IMR-90 (cell line): ENCODE data around the gene ACKR2. TPM values are rescaled to one million over a fixed set of nuclear protein-coding genes. Genes with fewer than 3 reads are reported as not detected.

Source experiments
- ATAC-seq: fragments of 200-7000 bp; cut with Tn5 transposase; 2 replicates; pipeline ENCODE4 v1.9.1; 2020; ENCODE audit warnings: low read depth, mild to moderate bottlenecking, moderate library complexity
- BruUV-seq: library from RNA; stranded (reverse); fragments of 400-500 nt; replicated peaks from 2 replicates; lab custom pipeline; 2021; lab: Mats Ljungman, UMichigan
- CTCF ChIA-PET: fragments of 300-600 bp; formaldehyde crosslinking; extraction: SDS; loops from one replicate; lab custom pipeline; 2021; ENCODE audit warnings: antibody characterized with exemption; lab: Yijun Ruan, JAX
- POLR2A ChIA-PET: fragments of 300-600 bp; sonication (Branson Sonifier 250); formaldehyde crosslinking; loops from one replicate; lab custom pipeline; 2022; ENCODE audit warnings: antibody characterized with exemption; ENCODE audit not compliant: unreplicated experiment; lab: Charles Lee
- DNase-seq: peaks from one replicate; pipeline ENCODE4 v3.0.0; 2013
- H2AFZ ChIP-seq: replicated peaks from 2 replicates; pipeline ENCODE3; 2013; ENCODE audit warnings: low read length, mild to moderate bottlenecking; ENCODE audit not compliant: poor library complexity
- H2AK5ac ChIP-seq: 2 replicates; pipeline ENCODE4 v1.6.1; 2013; ENCODE audit warnings: low read depth, low read length, inconsistent platforms
- H2AK9ac ChIP-seq: replicated peaks from 2 replicates; pipeline ENCODE3; 2013; ENCODE audit warnings: mild to moderate bottlenecking, low read depth, low read length, moderate library complexity; ENCODE audit not compliant: poor library complexity
- H2BK120ac ChIP-seq: 2 replicates; pipeline ENCODE4 v1.6.1; 2013; ENCODE audit warnings: low read depth, low read length, inconsistent platforms
- H2BK15ac ChIP-seq: 3 replicates; pipeline ENCODE4 v1.6.1; 2013; ENCODE audit warnings: low read depth, low read length, inconsistent platforms
- H2BK20ac ChIP-seq: 2 replicates; pipeline ENCODE4 v1.6.1; 2013; ENCODE audit warnings: low read depth, mild to moderate bottlenecking, inconsistent platforms, low read length, moderate library complexity
- H2BK5ac ChIP-seq: 2 replicates; pipeline ENCODE4 v1.6.1; 2013; ENCODE audit warnings: mild to moderate bottlenecking, low read depth, low read length, inconsistent platforms; ENCODE audit not compliant: poor library complexity, severe bottlenecking
- H3K14ac ChIP-seq: replicated peaks from 2 replicates; pipeline ENCODE4 v1.6.1; 2013; ENCODE audit warnings: low read depth, low read length, inconsistent platforms
- H3K18ac ChIP-seq: 2 replicates; pipeline ENCODE4 v1.6.1; 2013; ENCODE audit warnings: low read depth, low read length, control low read depth
- H3K23ac ChIP-seq: 2 replicates; pipeline ENCODE4 v1.6.1; 2013; ENCODE audit warnings: low read depth, low read length, inconsistent platforms
- H3K27ac ChIP-seq: 2 replicates; pipeline ENCODE4 v1.5.1; 2013; ENCODE audit warnings: mild to moderate bottlenecking, control low read depth, low read length; ENCODE audit not compliant: insufficient read depth
- H3K27me3 ChIP-seq: 2 replicates; pipeline ENCODE4 v1.6.1; 2013; ENCODE audit warnings: low read length; ENCODE audit not compliant: control insufficient read depth, insufficient read depth
- H3K36me3 ChIP-seq: 2 replicates; pipeline ENCODE4 v1.6.1; 2013; ENCODE audit warnings: low read length, mixed read lengths; ENCODE audit not compliant: control insufficient read depth, insufficient read depth
- H3K4ac ChIP-seq: 2 replicates; pipeline ENCODE4 v1.6.1; 2013; ENCODE audit warnings: low read depth, low read length, inconsistent platforms
- H3K4me1 ChIP-seq: 2 replicates; pipeline ENCODE4 v1.6.1; 2013; ENCODE audit warnings: low read length, mixed read lengths; ENCODE audit not compliant: control insufficient read depth, insufficient read depth
- H3K4me2 ChIP-seq: 2 replicates; pipeline ENCODE4 v1.6.1; 2013; ENCODE audit warnings: low read depth, mild to moderate bottlenecking, control low read depth, low read length, moderate library complexity
- H3K4me3 ChIP-seq: 2 replicates; pipeline ENCODE4 v1.5.1; 2013; ENCODE audit warnings: low read depth, mild to moderate bottlenecking, control low read depth, low read length, moderate library complexity; ENCODE audit not compliant: insufficient read depth
- H3K56ac ChIP-seq: 2 replicates; pipeline ENCODE4 v1.6.1; 2013; ENCODE audit warnings: low read length, inconsistent platforms; ENCODE audit not compliant: insufficient read depth; ENCODE audit errors: extremely low read depth
- H3K79me1 ChIP-seq, 2 experiments: 2 replicates each; pipeline ENCODE4 v1.6.1; 2013; ENCODE audit warnings: low read length in 2 of 2, inconsistent platforms in 1 of 2, low read depth in 1 of 2
- H3K9ac ChIP-seq: 2 replicates; pipeline ENCODE4 v1.6.1; 2013; ENCODE audit warnings: low read depth, low read length, control low read depth
- H3K9me1 ChIP-seq: 2 replicates; pipeline ENCODE4 v1.6.1; 2013; ENCODE audit warnings: low read length, inconsistent platforms; ENCODE audit not compliant: insufficient read depth
- H3K9me3 ChIP-seq: 2 replicates; pipeline ENCODE4 v1.6.1; 2013; ENCODE audit warnings: low read length; ENCODE audit not compliant: control insufficient read depth, insufficient read depth
- H4K20me1 ChIP-seq: 2 replicates; pipeline ENCODE4 v1.6.1; 2013; ENCODE audit warnings: low read length, inconsistent platforms; ENCODE audit not compliant: insufficient read depth
- H4K5ac ChIP-seq: 2 replicates; pipeline ENCODE4 v1.6.1; 2013; ENCODE audit warnings: mild to moderate bottlenecking, low read depth, low read length, control low read depth
- H4K8ac ChIP-seq, 2 experiments: 2 replicates each; pipeline ENCODE4 v1.6.1; 2013; ENCODE audit warnings: low read depth in 2 of 2, low read length in 2 of 2, control low read depth in 1 of 2, inconsistent platforms in 1 of 2
- H4K91ac ChIP-seq: 2 replicates; pipeline ENCODE4 v1.6.1; 2013; ENCODE audit warnings: low read depth, low read length, inconsistent platforms; ENCODE audit not compliant: insufficient read depth
- BHLHE40 ChIP-seq: fragments of 150-350 bp; IDR thresholded peaks from 2 replicates; pipeline ENCODE4 v1.6.1; 2016; ENCODE audit warnings: mild to moderate bottlenecking, low read depth, low read length
- MAFK ChIP-seq: IDR thresholded peaks from 2 replicates; pipeline ENCODE4 v1.6.1; 2012; ENCODE audit warnings: low read depth, low read length, improper control_type of control experiment
- POLR2A ChIP-seq: IDR thresholded peaks from 2 replicates; pipeline ENCODE4 v1.6.1; 2012; ENCODE audit warnings: mild to moderate bottlenecking, low read depth, low read length
- RCOR1 ChIP-seq: IDR thresholded peaks from 2 replicates; pipeline ENCODE4 v1.6.1; 2012; ENCODE audit warnings: mild to moderate bottlenecking, low read length, improper control_type of control experiment; ENCODE audit not compliant: insufficient replicate concordance
- WGBS, 2 experiments: methylation state at CpG; one replicate each; pipeline versions ENCODE4 v1.1.5 to v1.1.7; 2013; ENCODE audit warnings: missing lambda C conversion rate in 2 of 2; ENCODE audit not compliant: insufficient read length in 1 of 2; ENCODE audit errors: extremely low coverage in 2 of 2; 5-methylcytosine and 5-hydroxymethylcytosine counted together
- dilution Hi-C: fragments of 300-500 bp; cut with HindIII; formaldehyde crosslinking; loops from one replicate; pipeline ENCODE4 v1.14.3; 2018; ENCODE audit warnings: low sequenced_read_pairs; ENCODE audit not compliant: unreplicated experiment
- in situ Hi-C: fragments of 300-500 bp; cut with MboI; formaldehyde crosslinking; loops from 3 replicates; pipeline ENCODE4 v1.14.3; 2019; ENCODE audit warnings: low sequenced_read_pairs, inconsistent platforms, mixed read lengths
- intact Hi-C: fragments of 100-400 bp; cut with micrococcal nuclease; formaldehyde crosslinking; loops from 2 replicates; pipeline ENCODE4 v1.10.0; 2022
- polyA plus RNA-seq, 3 experiments: library from polyadenylated mRNA; depleted of rRNA; stranded (reverse); fragments of >200 nt; gene quantifications; 2 replicates each; pipeline ENCODE4 v1.2.3, GENCODE V29; 2012; ENCODE audit warnings: low replicate concordance in 1 of 3
- total RNA-seq: library from RNA; depleted of rRNA; stranded (reverse); fragments of >200 nt; gene quantifications from 2 replicates; pipeline ENCODE4 v1.2.3, GENCODE V29; 2012
- TF ChIP-seq, protein P1 (sequence below): fragments of 150-350 bp; IDR thresholded peaks from 2 replicates; pipeline ENCODE4 v1.6.1; 2016; ENCODE audit warnings: low read depth, mild to moderate bottlenecking, low read length, moderate library complexity, borderline replicate concordance

ACKR2 gene
- total and polyA plus RNA-seq, 2 of the 4 experiments (the other 2 are of a cell fraction) = 0.10 TPM; not detected in 1

DNA sequence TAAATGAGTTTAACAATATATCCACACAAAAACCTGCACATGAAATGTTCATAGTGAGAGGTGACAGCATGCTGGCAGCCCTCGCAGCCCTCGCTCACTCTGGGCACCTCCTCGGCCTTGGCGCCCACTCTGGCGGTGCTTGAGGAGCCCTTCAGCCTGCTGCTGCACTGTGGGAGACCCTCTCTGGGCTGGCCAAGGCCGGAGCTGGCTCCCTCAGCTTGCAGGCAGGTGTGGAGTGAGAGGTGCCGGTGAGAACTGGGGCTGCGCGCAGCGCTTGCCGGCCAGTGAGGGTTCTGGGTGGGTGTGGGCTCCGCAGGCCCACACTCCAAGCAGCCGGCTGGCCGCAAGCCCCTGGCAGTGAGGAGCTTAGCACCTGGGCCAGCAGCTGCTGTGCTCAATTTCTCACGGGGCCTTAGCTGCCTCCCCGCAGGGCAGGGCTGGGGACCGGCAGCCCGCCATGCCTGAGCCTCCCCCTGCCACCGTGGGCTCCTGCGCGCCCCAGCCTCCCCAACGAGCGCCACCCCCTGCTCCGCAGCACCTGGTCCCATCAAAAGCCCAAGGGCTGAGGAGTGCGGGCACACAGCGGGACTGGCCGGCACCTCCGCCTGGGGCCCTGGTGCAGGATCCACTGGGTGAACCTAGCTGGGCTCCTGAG, 39.6 kb upstream of the ACKR2 start:
- H2BK120ac ChIP-seq = no peak overlapping the region
- H3K4me2 ChIP-seq = no peak overlapping the region
- no peaks in the 10 kb centered on the region for H3K79me1 ChIP-seq
- ChIA-PET CTCF (no interaction called here), POLR2A (no interaction called here)
- no peak overlapping the region for H3K14ac ChIP-seq
- H4K20me1 ChIP-seq = no peaks in the 10 kb centered on the region
- no peak overlapping the region for H2AK5ac ChIP-seq
- no peak overlapping the region for H2AK9ac ChIP-seq
- in situ Hi-C loops = no loop called here
- H4K91ac ChIP-seq = no peak overlapping the region
- H2BK15ac ChIP-seq = no peak overlapping the region
- no peak for DNase-seq
- BruUV-seq = no TSS peak
- H3K18ac ChIP-seq = no peak overlapping the region
- 98% methylated on average over 6 of the region's 28 CpGs; no CpG with 5 or more reads in 1 of the 2 experiments for WGBS, 2 experiments
- no peak overlapping the region for H4K8ac ChIP-seq
- H3K27me3 ChIP-seq = no peaks in the 10 kb centered on the region; the same call in 1 of the 2 replicates
- no peaks in the 10 kb centered on the region for H3K9me1 ChIP-seq
- no peak overlapping the region for H3K27ac ChIP-seq
- dilution Hi-C loops = no loop called here
- no peak overlapping the region for H2AFZ ChIP-seq
- H2BK20ac ChIP-seq = no peak overlapping the region
- no peak overlapping the region for H2BK5ac ChIP-seq
- H3K4me1 ChIP-seq = no peaks in the 10 kb centered on the region
- H3K56ac ChIP-seq = no peak overlapping the region
- no peak for ATAC-seq
- H3K23ac ChIP-seq = no peak overlapping the region
- no peak for TF ChIP-seq BHLHE40
- no peak for TF ChIP-seq POLR2A
- no peak for TF ChIP-seq RCOR1
- TF ChIP-seq, protein P1, sequence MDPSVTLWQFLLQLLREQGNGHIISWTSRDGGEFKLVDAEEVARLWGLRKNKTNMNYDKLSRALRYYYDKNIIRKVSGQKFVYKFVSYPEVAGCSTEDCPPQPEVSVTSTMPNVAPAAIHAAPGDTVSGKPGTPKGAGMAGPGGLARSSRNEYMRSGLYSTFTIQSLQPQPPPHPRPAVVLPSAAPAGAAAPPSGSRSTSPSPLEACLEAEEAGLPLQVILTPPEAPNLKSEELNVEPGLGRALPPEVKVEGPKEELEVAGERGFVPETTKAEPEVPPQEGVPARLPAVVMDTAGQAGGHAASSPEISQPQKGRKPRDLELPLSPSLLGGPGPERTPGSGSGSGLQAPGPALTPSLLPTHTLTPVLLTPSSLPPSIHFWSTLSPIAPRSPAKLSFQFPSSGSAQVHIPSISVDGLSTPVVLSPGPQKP = no peak
- TF ChIP-seq MAFK = no peak
- no peaks in the 10 kb centered on the region for H3K9me3 ChIP-seq
- H3K4me3 ChIP-seq = no peak overlapping the region
- no peak overlapping the region for H3K4ac ChIP-seq
- no peak overlapping the region for H3K9ac ChIP-seq
- H3K36me3 ChIP-seq = no peaks in the 10 kb centered on the region
- intact Hi-C loops = no loop called here
- H4K5ac ChIP-seq = no peak overlapping the region
